CD4-positive, alpha-beta memory T cell (primary cell): ENCODE results near the gene OR8S1. TPM values are rescaled to one million over a fixed set of nuclear protein-coding genes. Genes with fewer than 3 reads are reported as not detected.
A peak's percentile ranks its signal among the peaks of the same experiment; 100 is the strongest.
"Not testable (repeated sequence)": the region's sequence is repeated elsewhere in the genome, so short reads cannot be mapped to it uniquely, and the experiment has no call there.

Experiments
- CTCF ChIA-PET: fragments of 350-600 bp; sonication (Branson Sonifier 250); formaldehyde crosslinking; loops from one replicate; lab custom pipeline; 2021; ENCODE audit warnings: inconsistent platforms; ENCODE audit not compliant: partially characterized antibody; lab: Charles Lee
- POLR2A ChIA-PET: fragments of 350-600 bp; sonication (Branson Sonifier 250); formaldehyde crosslinking; loops from one replicate; lab custom pipeline; 2021; ENCODE audit not compliant: partially characterized antibody; lab: Charles Lee
- DNase-seq, 5 donors: peaks; one replicate each; pipeline versions ENCODE4 v3.0.0 to v3.0.0-alpha.2; 2020 to 2022; ENCODE audit warnings: mixed read lengths in 1 of 5
- H3K27ac ChIP-seq: one replicate; pipeline ENCODE4 v1.7.0; 2013; ENCODE audit warnings: low read depth, low read length
- H3K27me3 ChIP-seq: 2 replicates; pipeline ENCODE4 v1.7.0; 2013; ENCODE audit warnings: mild to moderate bottlenecking, low read length, moderate library complexity; ENCODE audit not compliant: insufficient read depth
- H3K36me3 ChIP-seq: 2 replicates; pipeline ENCODE4 v1.7.0; 2013; ENCODE audit warnings: mild to moderate bottlenecking, low read length, moderate library complexity; ENCODE audit not compliant: insufficient read depth
- H3K4me1 ChIP-seq: 2 replicates; pipeline ENCODE4 v1.7.0; 2013; ENCODE audit warnings: mild to moderate bottlenecking, low read length, moderate library complexity; ENCODE audit not compliant: insufficient read depth
- H3K4me3 ChIP-seq, 2 donors: one replicate each; pipeline ENCODE4 v1.7.0; 2013; ENCODE audit warnings: low read length in 2 of 2, mild to moderate bottlenecking in 1 of 2
- H3K9me3 ChIP-seq, 2 donors: one replicate each; pipeline ENCODE4 v1.7.0; 2013; ENCODE audit warnings: low read length in 2 of 2, control low read depth in 1 of 2; ENCODE audit not compliant: control insufficient read depth in 1 of 2
- H3K27ac Mint-ChIP-seq, 7 donors: one replicate each; pipeline ENCODE4 v1.8.0; 2020 to 2021; ENCODE audit warnings: mixed read lengths in 7 of 7, mild to moderate bottlenecking in 6 of 7, inconsistent platforms in 3 of 7, moderate library complexity in 3 of 7
- H3K27me3 Mint-ChIP-seq, 2 donors: one replicate each; pipeline ENCODE4 v1.8.0; 2020 to 2021; ENCODE audit warnings: mixed read lengths in 2 of 2
- H3K36me3 Mint-ChIP-seq, 2 donors: one replicate each; pipeline ENCODE4 v1.8.0; 2020 to 2021; ENCODE audit warnings: mixed read lengths in 2 of 2, inconsistent platforms in 1 of 2, mild to moderate bottlenecking in 1 of 2
- H3K4me1 Mint-ChIP-seq, 4 donors: one replicate each; pipeline ENCODE4 v1.8.0; 2020 to 2021; ENCODE audit warnings: mixed read lengths in 4 of 4, mild to moderate bottlenecking in 1 of 4
- H3K4me3 Mint-ChIP-seq, 8 donors: one replicate each; pipeline ENCODE4 v1.8.0; 2020 to 2021; ENCODE audit warnings: mixed read lengths in 8 of 8, mild to moderate bottlenecking in 7 of 8, moderate library complexity in 6 of 8, inconsistent platforms in 3 of 8
- H3K9me3 Mint-ChIP-seq, 8 donors: one replicate each; pipeline ENCODE4 v1.8.0; 2020 to 2021; ENCODE audit warnings: mixed read lengths in 8 of 8, mild to moderate bottlenecking in 5 of 8, inconsistent platforms in 3 of 8, moderate library complexity in 1 of 8
- intact Hi-C: fragments of 100-400 bp; cut with micrococcal nuclease; formaldehyde crosslinking; loops from one replicate; pipeline ENCODE4 v1.15.1; 2023
- polyA plus RNA-seq, 2 donors: library from polyadenylated mRNA; unstranded; fragments of 300-500 nt; fragmentation: Illumina TruSeq; gene quantifications; one replicate each; pipeline ENCODE4 v1.2.3, GENCODE V29; 2021
- total RNA-seq, 2 experiments: library from RNA; stranded (reverse); gene quantifications; one replicate each; pipeline ENCODE4 v1.2.3, GENCODE V29; 2021

The OR8S1 gene
- total and polyA plus RNA-seq, 4 experiments from 2014 or later, result not detected

DNA sequence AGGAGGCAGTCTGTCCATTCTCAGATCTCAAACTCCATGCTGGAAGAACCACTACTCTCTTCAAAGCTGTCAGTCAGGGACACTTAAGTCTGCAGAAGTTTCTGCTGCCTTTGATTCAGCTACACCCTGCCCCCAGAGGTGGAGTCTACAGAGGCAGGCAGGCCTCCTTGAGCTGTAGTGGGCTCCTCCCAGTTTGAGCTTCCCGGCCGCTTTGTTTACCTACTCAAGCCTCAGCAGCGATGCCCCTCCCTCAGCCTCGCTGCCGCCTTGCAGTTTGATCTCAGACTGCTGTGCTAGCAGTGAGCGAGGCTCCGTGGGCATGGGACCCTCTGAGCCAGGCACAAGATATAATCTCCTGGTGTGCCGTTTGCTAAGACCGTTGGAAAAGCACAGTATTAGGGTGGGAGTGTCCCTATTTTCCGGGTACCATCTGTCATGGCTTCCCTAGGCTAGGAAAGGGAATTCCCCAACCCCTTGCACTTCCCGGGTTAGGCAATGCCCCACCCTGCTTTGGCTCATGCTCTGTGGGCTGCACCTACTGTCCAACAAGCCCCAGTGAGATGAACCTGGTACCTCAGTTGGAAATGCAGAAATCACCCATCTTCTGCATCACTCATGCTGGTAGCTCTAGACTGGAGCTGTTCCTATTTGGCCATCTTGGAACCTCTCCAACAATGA lies 28.4 kb downstream of the OR8S1 start:
- H3K4me1 Mint-ChIP-seq, CTCF ChIA-PET, POLR2A ChIA-PET, intact Hi-C loops, H3K36me3 ChIP-seq, DNase-seq, H3K4me1 ChIP-seq, H3K9me3 ChIP-seq, H3K9me3 Mint-ChIP-seq, H3K4me3 ChIP-seq, H3K27ac ChIP-seq, H3K36me3 Mint-ChIP-seq, H3K27me3 ChIP-seq: not testable (repeated sequence)
- H3K27ac Mint-ChIP-seq, result peak overlapping the region in 1 of 7 donors; percentile 84
- H3K4me3 Mint-ChIP-seq, result peak overlapping the region in 1 of 8 donors; percentile 25
- H3K27me3 Mint-ChIP-seq, result peaks cover 11 to 17% of the 10 kb centered on the region in 2 donors

DNA sequence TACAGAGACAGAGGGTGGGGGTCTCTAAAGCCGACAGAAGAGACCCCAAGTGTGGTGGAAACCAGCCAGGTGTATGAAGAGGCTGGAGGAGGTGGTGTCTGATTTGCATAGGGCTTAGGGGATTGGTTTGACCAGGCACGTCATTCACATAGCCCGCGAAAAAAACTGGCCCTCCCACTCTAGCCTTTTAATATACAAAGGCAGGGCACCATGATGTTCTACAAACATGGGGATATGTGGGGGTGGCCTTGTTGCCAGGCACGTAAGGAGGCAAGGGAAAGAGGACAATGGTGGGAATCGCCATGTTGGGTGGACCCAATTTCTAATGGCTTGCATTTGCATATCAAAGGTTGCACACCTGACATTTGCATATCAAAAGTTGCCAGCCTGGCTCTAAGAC lies 31.2 kb downstream of the OR8S1 start:
- ChIA-PET POLR2A (no interaction called here), CTCF (no interaction called here)
- Histone ChIP-seq H3K4me1 (no peaks in the 10 kb centered on the region), H3K27me3 (no peaks in the 10 kb centered on the region), H3K4me3 (no peak overlapping the region), H3K36me3 (no peaks in the 10 kb centered on the region), H3K27ac (no peak overlapping the region), H3K9me3 (no peaks in the 10 kb centered on the region)
- DNase-seq, result no peak
- Mint-ChIP-seq H3K27me3 (peaks cover 19 to 26% of the 10 kb centered on the region in 2 donors), H3K27ac (no peak overlapping the region), H3K4me3 (no peak overlapping the region), H3K36me3 (no peaks in the 10 kb centered on the region), H3K9me3 (no peaks in the 10 kb centered on the region), H3K4me1 (no peaks in the 10 kb centered on the region)
- intact Hi-C loops, result no loop called here

DNA sequence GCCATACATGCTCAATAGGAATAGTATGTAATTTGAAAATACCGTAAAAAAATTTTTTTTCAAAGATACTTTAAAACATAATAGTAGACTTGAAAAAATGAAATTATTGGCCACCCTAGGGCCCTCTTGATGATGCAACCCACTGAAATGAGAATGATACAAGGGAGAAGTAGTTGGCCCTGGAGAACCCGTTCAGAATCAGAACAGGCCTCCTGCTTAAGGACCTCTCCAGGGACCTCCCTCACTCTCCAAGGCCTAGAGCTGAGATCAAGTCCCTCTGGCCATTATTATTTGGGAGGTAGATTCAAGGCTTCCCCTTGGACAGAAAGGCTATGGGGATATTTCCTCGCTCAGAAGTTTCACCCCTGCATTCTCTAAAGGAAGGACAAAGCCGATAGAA lies 32.5 kb downstream of the OR8S1 start:
- Mint-ChIP-seq H3K4me1 (no peaks in the 10 kb centered on the region), H3K27ac (no peak overlapping the region), H3K9me3 (no peaks in the 10 kb centered on the region), H3K4me3 (no peak overlapping the region), H3K36me3 (no peaks in the 10 kb centered on the region), H3K27me3 (peaks cover 16 to 24% of the 10 kb centered on the region in 2 donors)
- H3K9me3 ChIP-seq, result no peaks in the 10 kb centered on the region
- CTCF ChIA-PET, result no interaction called here
- H3K4me3 ChIP-seq, result no peak overlapping the region
- no peaks in the 10 kb centered on the region for H3K27me3 ChIP-seq
- POLR2A ChIA-PET, result no interaction called here
- no peak for DNase-seq
- H3K4me1 ChIP-seq, result no peaks in the 10 kb centered on the region
- H3K36me3 ChIP-seq, result no peaks in the 10 kb centered on the region
- H3K27ac ChIP-seq, result no peak overlapping the region
- intact Hi-C loops, result no loop called here

DNA sequence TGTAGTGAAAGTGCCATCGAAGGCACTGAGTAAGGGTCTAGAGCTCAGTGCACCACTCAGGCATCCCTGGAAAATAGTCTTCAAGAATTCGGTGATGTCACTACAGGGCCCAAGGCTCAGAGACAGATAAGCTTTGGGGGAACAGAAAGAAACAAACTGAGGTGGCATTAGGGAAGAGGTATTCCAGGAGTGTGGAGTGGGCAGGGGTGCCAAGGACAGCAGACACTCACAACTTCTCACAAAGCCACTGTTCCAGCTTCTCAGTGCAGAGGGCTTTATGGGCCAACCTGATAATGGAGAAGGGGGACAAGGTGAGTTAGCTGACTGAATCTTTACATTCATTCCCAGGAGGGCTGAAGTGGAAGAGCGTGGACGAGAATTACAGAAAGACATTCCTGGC lies 42.3 kb downstream of the OR8S1 start:
- H3K36me3 ChIP-seq, result no peaks in the 10 kb centered on the region
- H3K27ac Mint-ChIP-seq, result peak overlapping the region in 1 of 7 donors; percentile 6
- H3K27me3 Mint-ChIP-seq, result peaks cover 5 to 14% of the 10 kb centered on the region in 2 donors
- no peaks in the 10 kb centered on the region for H3K4me1 ChIP-seq
- DNase-seq, result no peak
- intact Hi-C loops, result no loop called here
- H3K9me3 ChIP-seq, result no peaks in the 10 kb centered on the region
- H3K4me3 Mint-ChIP-seq, result no peak overlapping the region
- peaks cover 0 to 2% (median 0%) of the 10 kb centered on the region in 4 donors for H3K4me1 Mint-ChIP-seq
- POLR2A ChIA-PET, result no interaction called here
- H3K4me3 ChIP-seq, result no peak overlapping the region
- H3K27me3 ChIP-seq, result no peaks in the 10 kb centered on the region
- CTCF ChIA-PET, result no interaction called here
- no peaks in the 10 kb centered on the region for H3K36me3 Mint-ChIP-seq
- H3K9me3 Mint-ChIP-seq, result peaks cover 0 to 2% (median 0%) of the 10 kb centered on the region in 8 donors
- no peak overlapping the region for H3K27ac ChIP-seq

DNA sequence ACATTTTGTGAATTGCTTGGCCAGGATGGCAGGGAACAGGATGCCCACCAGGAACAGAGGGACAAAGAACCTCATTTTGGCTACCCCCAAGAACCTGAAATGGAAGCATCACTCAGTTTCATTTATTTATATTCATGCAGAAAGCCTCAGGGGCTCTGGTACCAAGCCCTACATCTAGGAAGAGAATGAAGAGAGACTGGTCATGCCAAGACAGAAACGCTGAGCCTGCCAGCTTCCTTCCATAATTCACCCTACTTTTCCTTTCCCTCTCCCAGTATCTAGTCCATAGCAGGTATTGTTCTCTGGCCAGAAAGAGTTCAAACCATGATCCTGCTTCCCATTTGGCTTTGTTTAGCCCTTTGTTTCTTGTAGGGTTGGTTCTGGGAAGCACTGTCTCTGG lies 44.5 kb downstream of the OR8S1 start, which contains the start of gene LALBA:
LALBA (minus strand) TSS at position 101 of the 400 bp plus-strand sequence; CDS start at position 75, 26 bp downstream.
- Mint-ChIP-seq H3K36me3 (no peaks in the 10 kb centered on the region), H3K9me3 (peaks cover 0 to 2% (median 0%) of the 10 kb centered on the region in 8 donors), H3K27ac (no peak within 1 kb of the TSS), H3K4me3 (no peak within 1 kb of the TSS), H3K27me3 (peaks cover 4 to 19% of the 10 kb centered on the region in 2 donors), H3K4me1 (peaks cover 0 to 2% (median 0%) of the 10 kb centered on the region in 4 donors)
- Histone ChIP-seq H3K27me3 (no peaks in the 10 kb centered on the region), H3K4me3 (no peak within 1 kb of the TSS), H3K4me1 (no peaks in the 10 kb centered on the region), H3K9me3 (no peaks in the 10 kb centered on the region), H3K36me3 (no peaks in the 10 kb centered on the region), H3K27ac (no peak within 1 kb of the TSS)
- intact Hi-C loops, result no loop called here
- POLR2A ChIA-PET, result no interaction called here
- CTCF ChIA-PET, result interaction anchor here (1.4 kb wide), 1 partner anchor 26 kb away, joined by 4 read pairs; no protein-coding TSS in a partner anchor
- no peak for DNase-seq

DNA sequence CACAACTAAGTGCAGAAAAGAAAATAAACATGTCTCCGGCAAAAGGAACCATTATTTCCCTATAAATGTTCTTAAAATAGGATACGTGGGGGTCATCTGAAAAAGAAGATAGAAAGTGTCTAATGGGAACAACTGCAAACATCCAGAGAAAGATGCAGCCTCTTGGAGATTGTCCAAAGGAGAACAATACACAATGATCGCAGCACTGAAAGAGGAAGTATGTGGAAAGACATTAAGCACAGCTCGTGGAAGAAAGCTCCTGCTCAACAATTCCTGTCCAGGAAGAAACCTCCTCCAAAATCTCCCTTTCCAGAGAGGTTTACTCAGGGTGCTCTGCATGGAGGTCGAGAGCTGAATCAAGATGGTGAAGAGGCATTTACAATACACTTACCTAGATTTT lies 46.9 kb downstream of the OR8S1 start:
- Histone ChIP-seq H3K27me3 (no peaks in the 10 kb centered on the region), H3K9me3 (no peaks in the 10 kb centered on the region), H3K4me3 (no peak overlapping the region), H3K36me3 (no peaks in the 10 kb centered on the region), H3K4me1 (no peaks in the 10 kb centered on the region), H3K27ac (no peak overlapping the region)
- H3K36me3 Mint-ChIP-seq, result no peaks in the 10 kb centered on the region
- H3K27ac Mint-ChIP-seq, result no peak overlapping the region
- POLR2A ChIA-PET, result no interaction called here
- H3K27me3 Mint-ChIP-seq, result peaks cover 4 to 19% of the 10 kb centered on the region in 2 donors
- intact Hi-C loops, result no loop called here
- CTCF ChIA-PET, result no interaction called here
- H3K4me3 Mint-ChIP-seq, result no peak overlapping the region
- H3K9me3 Mint-ChIP-seq, result peaks cover 0 to 2% (median 0%) of the 10 kb centered on the region in 8 donors
- DNase-seq, result no peak
- peaks cover 0 to 2% (median 0%) of the 10 kb centered on the region in 4 donors for H3K4me1 Mint-ChIP-seq
